A673 (cell line): Measurements from ENCODE around the gene MYL1.

ENCODE experiments used
- CTCF ChIP-seq: fragments of 300-800, 200-600 bp; sonication (generic); conservative IDR thresholded peaks from 2 replicates; pipeline ENCODE4 v1.5.1; 2017; ENCODE audit warnings: low read depth, mild to moderate bottlenecking, antibody characterized with exemption, low read length, moderate library complexity, mixed read lengths
- EZH2 ChIP-seq: fragments of 200-600 bp; sonication (generic); IDR thresholded peaks from 2 replicates; pipeline ENCODE4 v1.6.1; 2017; ENCODE audit warnings: borderline replicate concordance, low read depth, mild to moderate bottlenecking, mixed read lengths, antibody characterized with exemption, low read length; ENCODE audit not compliant: poor library complexity, severe bottlenecking

GRCh38 chr2:210324458-210324857 lies 9.5 kb upstream of the MYL1 start:
- TF ChIP-seq CTCF (no peak), EZH2 (no peak)
